ENCODE results near the gene DCP1B. TPM values are rescaled to one million over a fixed set of nuclear protein-coding genes. Genes with fewer than 3 reads are reported as not detected.

Gene DCP1B
- total RNA-seq, 1 donor, result 17.7 TPM

DNA sequence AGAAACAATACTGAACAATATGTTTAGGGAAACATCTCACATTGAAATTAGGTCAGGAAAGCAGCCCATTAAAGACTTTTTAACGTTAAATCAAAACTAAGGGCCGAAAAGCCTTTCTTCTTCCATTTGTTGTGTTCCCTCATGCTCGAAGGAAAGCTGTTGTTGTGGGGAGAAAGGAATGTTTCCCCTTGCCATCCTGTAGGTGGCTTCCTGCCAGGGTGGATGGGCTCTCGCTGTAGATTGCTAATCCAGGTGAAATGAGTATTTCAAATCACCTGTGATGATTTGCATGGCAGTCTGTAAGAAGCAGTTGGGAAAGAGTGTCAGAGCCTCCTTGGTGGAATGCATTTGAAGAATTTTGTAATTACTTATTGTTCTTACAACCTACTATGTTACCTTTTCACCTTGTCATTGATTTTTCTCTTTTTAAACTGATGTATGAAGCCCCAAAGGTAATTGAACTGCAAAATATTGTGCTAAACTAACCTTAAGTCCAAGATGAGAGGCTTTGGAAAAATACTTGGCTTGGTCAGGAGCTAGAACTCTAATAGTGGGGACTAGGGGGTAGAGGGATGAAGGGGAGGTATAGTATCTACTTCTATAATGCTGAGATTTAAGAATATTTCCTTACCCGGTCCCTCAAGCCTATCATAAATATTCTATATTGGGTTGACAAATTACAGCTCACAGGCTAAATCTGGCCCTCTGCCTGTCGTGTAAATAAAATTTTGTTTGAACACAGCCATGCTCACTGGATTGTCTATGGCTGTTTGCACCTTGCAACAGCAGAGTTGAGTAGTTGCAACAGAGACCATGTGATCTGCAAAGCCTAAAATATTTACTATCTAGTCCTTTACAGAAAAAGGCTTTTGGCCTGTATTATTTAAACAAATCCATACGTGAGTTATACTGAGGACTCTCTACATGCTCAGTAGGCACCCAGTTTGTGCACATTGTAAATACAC, 7.7 kb upstream of the DCP1B start:
- TF ChIP-seq, protein P1, sequence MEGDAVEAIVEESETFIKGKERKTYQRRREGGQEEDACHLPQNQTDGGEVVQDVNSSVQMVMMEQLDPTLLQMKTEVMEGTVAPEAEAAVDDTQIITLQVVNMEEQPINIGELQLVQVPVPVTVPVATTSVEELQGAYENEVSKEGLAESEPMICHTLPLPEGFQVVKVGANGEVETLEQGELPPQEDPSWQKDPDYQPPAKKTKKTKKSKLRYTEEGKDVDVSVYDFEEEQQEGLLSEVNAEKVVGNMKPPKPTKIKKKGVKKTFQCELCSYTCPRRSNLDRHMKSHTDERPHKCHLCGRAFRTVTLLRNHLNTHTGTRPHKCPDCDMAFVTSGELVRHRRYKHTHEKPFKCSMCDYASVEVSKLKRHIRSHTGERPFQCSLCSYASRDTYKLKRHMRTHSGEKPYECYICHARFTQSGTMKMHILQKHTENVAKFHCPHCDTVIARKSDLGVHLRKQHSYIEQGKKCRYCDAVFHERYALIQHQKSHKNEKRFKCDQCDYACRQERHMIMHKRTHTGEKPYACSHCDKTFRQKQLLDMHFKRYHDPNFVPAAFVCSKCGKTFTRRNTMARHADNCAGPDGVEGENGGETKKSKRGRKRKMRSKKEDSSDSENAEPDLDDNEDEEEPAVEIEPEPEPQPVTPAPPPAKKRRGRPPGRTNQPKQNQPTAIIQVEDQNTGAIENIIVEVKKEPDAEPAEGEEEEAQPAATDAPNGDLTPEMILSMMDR (IDR thresholded peaks at IDR 0.05; ENCODE audit: insufficient read depth, low read depth, low read length), result no peak
- no peak overlapping the region for H3K4me3 ChIP-seq (ENCODE audit: low read depth, low read length)
- peak; percentile 43 for DNase-seq (ENCODE audit: low read depth)

DNA sequence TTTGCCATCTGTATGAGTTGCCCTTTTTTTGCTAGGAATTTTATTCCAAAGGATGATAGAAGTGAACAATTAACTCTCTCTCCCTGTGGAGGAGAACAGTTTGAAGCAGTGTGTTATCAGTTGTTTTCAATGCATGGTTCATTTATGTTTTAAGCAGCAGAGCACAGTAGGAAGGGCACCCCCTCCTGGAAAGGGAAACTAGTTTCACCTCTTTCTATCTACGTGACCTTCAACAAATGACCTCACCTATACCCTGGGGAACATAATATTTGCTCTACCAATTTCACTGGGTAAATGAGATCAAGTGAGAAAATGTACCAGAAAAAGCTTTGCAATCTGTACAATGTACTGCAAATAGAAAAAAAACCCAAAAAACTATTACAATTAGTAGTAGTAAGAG, 5.4 kb upstream of the DCP1B start:
- DNase-seq (ENCODE audit: low read depth), result no peak
- TF ChIP-seq, protein P1 (IDR thresholded peaks at IDR 0.05; ENCODE audit: insufficient read depth, low read depth, low read length), result peak; percentile 27
- no peak overlapping the region for H3K4me3 ChIP-seq (ENCODE audit: low read depth, low read length)

DNA sequence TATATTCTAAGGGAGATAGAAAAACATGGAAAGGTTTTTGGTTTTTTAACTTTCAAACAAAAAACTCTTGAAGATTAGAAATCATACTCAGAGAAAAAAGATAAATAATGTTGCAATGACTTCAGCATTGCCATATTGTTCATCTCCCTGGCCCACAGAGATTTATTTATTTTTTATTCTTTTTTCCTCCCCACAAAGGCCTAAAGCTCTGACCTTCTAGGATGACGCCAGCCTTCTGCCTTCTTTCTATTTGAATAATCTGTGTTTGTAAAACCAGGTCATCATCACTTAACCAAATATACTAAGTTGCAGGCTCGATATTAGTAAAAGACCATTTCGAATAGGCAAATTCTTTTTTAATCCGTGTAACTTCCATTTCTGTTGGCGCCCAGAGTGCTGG, 4.4 kb upstream of the DCP1B start:
- no peak for DNase-seq (ENCODE audit: low read depth)
- no peak overlapping the region for H3K4me3 ChIP-seq (ENCODE audit: low read depth, low read length)
- TF ChIP-seq, protein P1 (IDR thresholded peaks at IDR 0.05; ENCODE audit: insufficient read depth, low read depth, low read length), result no peak

DNA sequence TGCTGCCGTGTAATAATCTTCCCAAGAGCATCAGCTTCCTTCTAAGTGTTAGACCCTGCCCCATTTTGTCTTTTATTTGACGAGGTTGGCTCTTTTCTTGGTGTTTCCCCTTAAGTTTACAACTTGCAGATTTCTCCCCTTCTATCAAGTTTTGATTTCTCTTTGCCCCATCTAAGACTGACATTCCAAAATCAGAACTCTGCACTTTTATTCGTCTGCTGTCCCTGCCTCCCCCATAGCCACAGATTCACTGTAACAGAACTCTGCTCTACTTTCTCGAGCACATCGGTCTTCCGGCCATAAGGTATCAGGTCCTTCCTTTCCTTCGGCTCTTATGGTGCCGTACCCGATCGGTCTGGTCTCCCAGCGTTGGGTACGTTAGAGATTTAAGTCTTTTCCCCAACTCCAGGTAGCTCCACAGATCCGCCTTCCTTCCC, 563 bp downstream of the DCP1B start:
- peak; percentile 70 for DNase-seq (ENCODE audit: low read depth)
- H3K4me3 ChIP-seq (ENCODE audit: low read depth, low read length), result peak overlapping the region; percentile 95
- TF ChIP-seq, protein P1 (IDR thresholded peaks at IDR 0.05; ENCODE audit: insufficient read depth, low read depth, low read length), result no peak

DNA sequence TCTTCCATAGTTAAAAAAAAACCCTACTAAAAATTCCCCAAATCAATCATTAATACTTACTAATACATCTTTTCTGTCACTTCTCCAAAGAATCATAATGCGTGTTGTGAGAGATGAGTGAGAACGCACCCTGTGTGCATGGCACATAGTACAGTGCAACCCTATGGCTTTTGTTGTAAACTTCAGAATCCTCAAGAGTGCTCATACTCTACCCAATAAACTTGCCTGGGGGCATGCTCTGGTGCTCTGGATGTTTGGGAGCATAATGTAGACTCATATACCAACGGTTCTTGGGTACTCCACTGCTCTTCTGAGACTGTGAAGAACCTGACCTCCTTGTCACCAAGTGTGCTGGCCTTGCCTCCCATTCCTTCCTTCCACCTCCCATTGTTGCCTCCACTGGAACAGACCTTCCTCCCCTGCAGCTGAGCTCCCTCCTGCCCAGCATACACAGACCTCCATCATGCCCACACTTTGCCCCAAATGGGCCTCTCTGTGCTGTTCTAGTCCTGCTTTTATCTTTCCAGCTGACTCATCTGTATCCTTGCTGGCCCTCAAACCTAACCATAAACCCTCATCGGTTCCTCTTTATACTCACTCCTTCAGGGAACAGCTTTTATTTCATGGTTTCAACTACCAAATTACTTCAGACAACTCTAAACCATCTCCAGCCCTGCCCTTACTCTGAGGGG, 8.9 kb downstream of the DCP1B start:
- TF ChIP-seq, protein P1 (IDR thresholded peaks at IDR 0.05; ENCODE audit: insufficient read depth, low read depth, low read length), result no peak
- no peak overlapping the region for H3K4me3 ChIP-seq (ENCODE audit: low read depth, low read length)
- no peak for DNase-seq (ENCODE audit: low read depth)

DNA sequence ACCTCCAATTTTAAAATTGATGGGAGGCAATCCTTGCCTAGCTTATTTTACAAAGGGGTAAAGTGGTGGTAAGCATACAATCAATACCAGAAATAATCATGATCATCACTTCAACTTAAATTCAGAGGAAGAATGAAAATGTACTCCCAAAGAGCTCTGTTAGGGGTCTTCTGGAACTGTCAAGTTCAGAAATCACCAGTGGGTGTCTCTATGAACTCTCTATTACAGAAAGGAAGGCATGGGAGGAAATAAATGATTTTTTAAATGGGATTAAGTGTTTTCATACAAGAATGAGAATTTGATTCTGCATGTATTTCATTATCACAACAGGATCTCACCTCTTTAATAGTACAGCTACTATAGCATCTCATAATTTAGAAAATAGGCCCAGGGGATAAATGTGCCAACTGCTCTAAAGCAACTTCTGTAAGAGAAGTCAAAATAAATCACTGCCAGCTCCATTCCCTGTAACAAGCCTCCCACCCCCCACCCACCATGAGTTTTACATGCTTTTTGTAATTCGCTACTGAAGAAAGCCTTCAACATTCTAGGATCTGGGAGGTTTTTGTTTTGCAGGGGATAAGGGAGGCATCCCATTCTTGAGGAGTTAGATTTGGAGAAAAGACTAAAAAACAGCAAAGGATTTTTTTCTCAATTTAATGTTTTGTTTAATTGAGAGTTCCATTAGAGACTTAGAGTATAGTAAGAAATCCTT, 9.7 kb downstream of the DCP1B start:
- DNase-seq (ENCODE audit: low read depth), result no peak
- TF ChIP-seq, protein P1 (IDR thresholded peaks at IDR 0.05; ENCODE audit: insufficient read depth, low read depth, low read length), result no peak
- no peak overlapping the region for H3K4me3 ChIP-seq (ENCODE audit: low read depth, low read length)

All from fibroblast of villous mesenchyme (primary cell).